Ectodermal cell (in vitro differentiated cells): Measurements from ENCODE around the gene SLC16A9.
"Not testable (repeated sequence)": the region's sequence is repeated elsewhere in the genome, so short reads cannot be mapped to it uniquely, and the experiment has no call there.

Experiments used
- H3K27ac ChIP-seq: 2 replicates; pipeline ENCODE4 v1.7.0; 2013; ENCODE audit warnings: mild to moderate bottlenecking, low read depth, low read length; ENCODE audit not compliant: insufficient read depth, poor library complexity, severe bottlenecking
- H3K27me3 ChIP-seq: 2 replicates; pipeline ENCODE4 v1.7.0; 2013; ENCODE audit warnings: mild to moderate bottlenecking, low read length; ENCODE audit not compliant: insufficient read depth, control insufficient read depth, poor library complexity, severe bottlenecking
- H3K36me3 ChIP-seq: one replicate; pipeline ENCODE4 v1.7.0; 2013; ENCODE audit warnings: low read length; ENCODE audit not compliant: control insufficient read depth, insufficient read depth
- H3K4me1 ChIP-seq: one replicate; pipeline ENCODE4 v1.7.0; 2013; ENCODE audit warnings: low read length; ENCODE audit not compliant: control insufficient read depth, insufficient read depth
- H3K4me3 ChIP-seq: 2 replicates; pipeline ENCODE4 v1.7.0; 2013; ENCODE audit warnings: low read depth, low read length, control low read depth; ENCODE audit not compliant: insufficient read depth
- H3K9me3 ChIP-seq: 2 replicates; pipeline ENCODE4 v1.7.0; 2013; ENCODE audit warnings: mild to moderate bottlenecking, low read length, moderate library complexity; ENCODE audit not compliant: control insufficient read depth
- WGBS, 2 experiments: methylation state at CpG; one replicate each; pipeline ENCODE4 v1.1.7; 2013; ENCODE audit warnings: missing lambda C conversion rate in 2 of 2; 5-methylcytosine and 5-hydroxymethylcytosine counted together

The SLC16A9 gene

GRCh38 chr10:59655309-59655708 is 54.3 kb downstream of the SLC16A9 start:
- 100% methylated on average over 1 of the region's 1 CpG; no CpG with 5 or more reads in 1 of the 2 experiments for WGBS, 2 experiments
- Histone ChIP-seq H3K4me1 (no peaks in the 10 kb centered on the region), H3K36me3 (peaks cover 4% of the 10 kb centered on the region), H3K9me3 (no peaks in the 10 kb centered on the region), H3K27me3 (no peaks in the 10 kb centered on the region), H3K4me3 (no peak overlapping the region), H3K27ac (no peak overlapping the region)

- H3K4me1 ChIP-seq: no peaks in the 10 kb centered on the region
- H3K9me3 ChIP-seq: no peaks in the 10 kb centered on the region
- no peaks in the 10 kb centered on the region for H3K27me3 ChIP-seq
- WGBS, 2 experiments: 95 to 96% methylated on average over 3 to 4 of the region's 4 CpGs
- no peak overlapping the region for H3K4me3 ChIP-seq
- H3K27ac ChIP-seq: no peak overlapping the region
- H3K36me3 ChIP-seq: peaks cover 4% of the 10 kb centered on the region
Observed at GRCh38 chr10:59654007-59654406, 55.6 kb downstream of the SLC16A9 start.

DNA sequence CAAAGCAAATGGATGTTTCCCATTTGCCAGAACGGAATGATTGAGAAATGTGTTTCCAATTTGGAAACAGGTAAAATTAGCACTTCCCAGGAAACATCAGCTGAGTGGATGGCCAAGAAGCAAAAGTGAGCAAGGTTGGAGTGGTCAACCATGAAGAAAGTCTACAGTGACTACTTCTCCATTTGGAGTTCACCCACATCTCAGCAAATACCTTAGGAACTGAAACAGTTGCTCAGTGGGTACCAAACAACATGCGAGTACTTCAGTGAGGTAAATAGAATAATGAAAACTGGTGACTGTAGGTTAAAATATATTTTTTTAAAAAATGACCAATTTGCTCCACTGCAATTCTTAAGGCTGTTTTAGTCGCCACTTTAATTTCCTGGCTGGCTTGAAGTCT is 57.7 kb downstream of the SLC16A9 start:
- Histone ChIP-seq H3K9me3 (no peaks in the 10 kb centered on the region), H3K4me1 (peaks cover 6% of the 10 kb centered on the region), H3K27me3 (no peaks in the 10 kb centered on the region), H3K27ac (no peak overlapping the region), H3K4me3 (no peak overlapping the region), H3K36me3 (peaks cover 4% of the 10 kb centered on the region)
- 93 to 94% methylated on average over 1 to 3 of the region's 3 CpGs for WGBS, 2 experiments

DNA sequence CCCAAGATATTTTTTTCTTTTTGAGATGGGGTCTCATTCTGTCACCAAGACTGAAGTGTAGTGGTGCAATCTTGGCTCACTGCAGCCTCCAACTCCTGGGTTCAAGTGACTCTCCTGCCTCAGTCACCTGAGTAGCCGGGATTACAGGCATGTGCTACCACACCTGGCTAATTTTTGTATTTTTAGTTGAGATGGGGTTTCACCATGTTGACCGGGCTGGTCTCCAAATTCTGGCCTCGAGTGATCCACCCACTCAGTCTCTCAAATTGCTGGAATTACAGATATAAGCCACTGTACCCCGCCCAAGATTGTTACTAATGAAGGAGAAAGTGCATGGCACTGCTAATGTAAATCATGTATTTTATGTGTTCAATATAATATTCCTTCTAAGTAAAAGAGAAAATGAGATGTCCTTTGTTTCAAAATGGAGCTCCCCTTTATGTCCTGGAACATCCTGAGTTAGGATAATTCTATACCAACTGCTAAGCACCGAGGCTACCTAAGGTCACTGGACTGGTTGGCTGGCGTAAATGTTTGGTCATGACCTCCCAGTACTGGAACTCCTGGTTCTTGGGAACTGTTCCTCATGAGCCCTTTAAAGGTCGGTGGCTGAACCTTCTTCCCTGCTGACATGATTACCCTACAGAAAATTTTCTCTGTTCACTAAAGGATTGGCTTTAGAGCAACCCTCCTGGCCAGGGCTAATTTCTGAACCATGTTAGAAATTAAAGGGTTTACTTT is 59.9 kb downstream of the SLC16A9 start:
- H3K4me3 ChIP-seq: no peak overlapping the region
- no peak overlapping the region for H3K27ac ChIP-seq
- H3K4me1 ChIP-seq: peaks cover 6% of the 10 kb centered on the region
- no peaks in the 10 kb centered on the region for H3K9me3 ChIP-seq
- no peaks in the 10 kb centered on the region for H3K27me3 ChIP-seq
- peaks cover 4% of the 10 kb centered on the region for H3K36me3 ChIP-seq
- WGBS, 2 experiments: 94 to 96% methylated on average over 6 to 7 of the region's 7 CpGs

DNA sequence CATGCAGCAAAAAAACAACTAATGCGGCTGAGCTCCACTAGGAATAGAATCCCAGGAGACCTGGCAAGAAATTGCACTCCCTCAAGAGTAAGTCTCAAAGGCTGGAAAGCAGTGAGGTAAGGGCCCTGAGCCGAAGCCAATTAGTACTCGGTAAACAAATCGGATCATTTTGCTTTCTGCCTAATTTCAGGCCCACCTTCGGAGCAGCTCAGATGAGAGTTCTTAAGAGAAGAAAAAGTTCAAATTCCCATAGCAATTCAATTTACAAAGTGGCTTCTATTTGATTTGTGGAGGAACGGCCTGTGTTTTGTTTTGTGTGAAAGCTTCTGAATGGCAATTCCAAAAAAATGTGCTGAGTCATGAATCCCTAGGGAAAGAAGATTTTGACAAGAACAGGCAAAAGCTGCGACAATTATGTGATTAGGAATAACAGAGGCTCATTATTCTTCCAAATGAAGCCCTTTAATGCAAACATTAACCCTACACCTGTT is 60.9 kb downstream of the SLC16A9 start:
- no peak overlapping the region for H3K27ac ChIP-seq
- no peak overlapping the region for H3K4me3 ChIP-seq
- 76 to 77% methylated on average over 6 to 7 of the region's 7 CpGs for WGBS, 2 experiments

GRCh38 chr10:59644841-59645240 is 64.8 kb downstream of the SLC16A9 start:
- Histone ChIP-seq H3K36me3 (no peaks in the 10 kb centered on the region), H3K4me1 (peaks cover 6% of the 10 kb centered on the region), H3K27ac (no peak overlapping the region)

More for the DNA sequence above, 60.9 kb downstream of the SLC16A9 start:
- Histone ChIP-seq H3K9me3 (no peaks in the 10 kb centered on the region), H3K27me3 (no peaks in the 10 kb centered on the region), H3K4me1 (peaks cover 6% of the 10 kb centered on the region), H3K36me3 (peaks cover 4% of the 10 kb centered on the region)

GRCh38 chr10:59641688-59642087 is 68.0 kb downstream of the SLC16A9 start:
- not testable (repeated sequence) for H3K9me3 ChIP-seq, H3K4me3 ChIP-seq, H3K36me3 ChIP-seq, H3K27me3 ChIP-seq, H3K27ac ChIP-seq, H3K4me1 ChIP-seq

More at GRCh38 chr10:59644841-59645240, 64.8 kb downstream of the SLC16A9 start:
- H3K4me3 ChIP-seq: no peak overlapping the region
- no peaks in the 10 kb centered on the region for H3K9me3 ChIP-seq
- no peaks in the 10 kb centered on the region for H3K27me3 ChIP-seq

DNA sequence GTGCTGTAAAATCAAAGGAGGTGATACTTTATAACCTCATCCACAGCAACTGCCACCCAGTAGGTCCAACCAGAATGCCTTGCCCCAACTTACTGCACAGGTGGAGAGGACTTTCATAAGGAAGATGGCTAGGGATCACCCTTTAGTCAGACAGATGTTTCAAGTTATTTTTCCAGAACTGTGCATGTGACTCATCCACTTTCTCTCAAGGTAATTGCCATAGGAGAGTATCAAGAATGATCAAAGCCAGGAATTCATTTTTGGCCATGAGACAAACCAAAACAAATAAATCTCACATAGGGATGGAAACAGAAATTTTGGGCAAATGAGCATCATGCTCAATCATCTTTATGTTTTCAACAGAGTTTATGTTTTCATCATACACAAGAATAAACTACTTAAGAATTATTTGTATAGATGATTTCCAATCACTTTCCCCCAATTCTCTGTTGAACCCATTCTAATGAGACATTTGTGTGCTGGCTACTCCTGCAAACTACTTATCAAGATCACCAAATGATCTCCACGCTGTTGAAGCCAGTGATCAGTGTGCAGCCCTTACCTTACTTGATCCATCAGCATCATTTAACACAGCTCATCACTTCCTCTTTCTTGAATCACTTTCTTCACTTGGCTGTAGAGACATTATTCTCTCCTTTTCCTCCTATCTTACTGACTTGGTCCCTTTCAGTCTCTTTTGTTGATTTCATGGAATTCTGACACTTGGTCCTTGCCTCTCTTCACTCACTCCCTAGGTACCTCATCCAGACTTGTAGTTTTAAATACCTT is 74.0 kb downstream of the SLC16A9 start:
- Histone ChIP-seq H3K27ac (no peak overlapping the region), H3K36me3 (no peaks in the 10 kb centered on the region), H3K9me3 (no peaks in the 10 kb centered on the region), H3K4me3 (no peak overlapping the region), H3K4me1 (no peaks in the 10 kb centered on the region), H3K27me3 (no peaks in the 10 kb centered on the region)
- 94 to 95% methylated on average over 1 of the region's 1 CpG for WGBS, 2 experiments

- H3K4me1 ChIP-seq: no peaks in the 10 kb centered on the region
- H3K36me3 ChIP-seq: no peaks in the 10 kb centered on the region
- no peak overlapping the region for H3K4me3 ChIP-seq
- WGBS, 2 experiments: 88 to 100% methylated on average over 2 of the region's 2 CpGs
- H3K9me3 ChIP-seq: no peaks in the 10 kb centered on the region
- no peaks in the 10 kb centered on the region for H3K27me3 ChIP-seq
- no peak overlapping the region for H3K27ac ChIP-seq
Observed at GRCh38 chr10:59634102-59634501, 75.5 kb downstream of the SLC16A9 start.

DNA sequence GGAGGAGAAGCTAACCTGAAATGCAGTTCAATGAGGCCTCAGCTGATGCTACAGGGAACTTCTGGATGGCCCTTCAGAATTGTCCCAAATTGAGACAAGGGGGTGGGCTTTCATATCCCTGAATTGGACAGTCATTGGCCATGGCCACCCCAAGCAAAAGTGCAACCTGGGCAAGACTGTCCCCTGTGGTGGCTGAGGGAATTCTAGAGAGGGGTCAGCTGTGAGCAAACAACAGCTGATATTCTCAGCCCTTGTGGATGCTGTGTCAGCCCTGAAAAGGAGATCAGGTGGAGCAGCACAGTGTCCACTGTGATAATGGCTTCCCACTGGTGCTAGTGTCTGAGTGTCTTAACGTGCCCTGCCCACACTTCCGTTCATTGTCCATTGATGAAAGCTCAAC is 76.6 kb downstream of the SLC16A9 start:
- H3K36me3 ChIP-seq: no peaks in the 10 kb centered on the region
- WGBS, 2 experiments: 85 to 91% methylated on average over 2 of the region's 2 CpGs
- no peaks in the 10 kb centered on the region for H3K9me3 ChIP-seq
- no peak overlapping the region for H3K27ac ChIP-seq
- no peak overlapping the region for H3K4me3 ChIP-seq
- no peaks in the 10 kb centered on the region for H3K4me1 ChIP-seq
- H3K27me3 ChIP-seq: no peaks in the 10 kb centered on the region
